Tibial nerve (tissue), 4 donors: ENCODE measurements around the gene SSC5D. TPM values are rescaled to one million over a fixed set of nuclear protein-coding genes. Genes with fewer than 3 reads are reported as not detected.

Experiments
- DNase-seq, 2 donors: peaks; one replicate each; pipeline ENCODE4 v3.0.0-alpha.2; 2019; ENCODE audit warnings: low spot score in 2 of 2
- H3K27ac ChIP-seq, 4 donors: fragments of 200-600 bp; sonication (generic) in 3 of 4; one replicate each; pipeline ENCODE4 v1.5.1; 2017 to 2019; ENCODE audit warnings: mild to moderate bottlenecking in 1 of 4
- H3K27me3 ChIP-seq, 2 donors: fragments of 200-600 bp; sonication (generic) in 1 of 2; one replicate each; pipeline versions ENCODE4 v1.5.1 to v1.6.0; 2017 to 2019
- H3K36me3 ChIP-seq, 3 donors: fragments of 200-600 bp; sonication (generic); one replicate each; pipeline ENCODE4 v1.5.1; 2018 to 2019
- H3K4me1 ChIP-seq, 4 donors: fragments of 200-600 bp; sonication (generic) in 3 of 4; one replicate each; pipeline ENCODE4 v1.5.1; 2017 to 2019
- H3K4me3 ChIP-seq, 4 donors: fragments of 200-600 bp; sonication (generic) in 3 of 4; one replicate each; pipeline ENCODE4 v1.5.1; 2017 to 2019; ENCODE audit warnings: mild to moderate bottlenecking in 1 of 4, moderate library complexity in 1 of 4
- H3K9me3 ChIP-seq, 4 donors: fragments of 200-600 bp; sonication (generic) in 3 of 4; one replicate each; pipeline ENCODE4 v1.5.1; 2017 to 2019
- CTCF ChIP-seq, 5 experiments: fragments of 200-600 bp in 3 of 5; fragments of 450-650 bp in 2 of 5; sonication (generic) in 3 of 5; IDR thresholded peaks; one replicate each; pipeline ENCODE4 v1.5.1; 2016 to 2019; ENCODE audit warnings: antibody characterized with exemption in 5 of 5, mild to moderate bottlenecking in 3 of 5, moderate library complexity in 2 of 5
- EP300 ChIP-seq, 2 donors: sonication (generic); formaldehyde crosslinking; IDR thresholded peaks; one replicate each; pipeline ENCODE4 v1.6.1; 2017; ENCODE audit warnings: antibody characterized with exemption in 2 of 2, mild to moderate bottlenecking in 1 of 2
- POLR2A ChIP-seq, 2 donors: fragments of 450-650 bp; IDR thresholded peaks; one replicate each; pipeline ENCODE4 v1.6.1; 2017; ENCODE audit warnings: antibody characterized with exemption in 2 of 2, mild to moderate bottlenecking in 2 of 2, moderate library complexity in 2 of 2
- WGBS, 2 donors: methylation state at CpG; one replicate each; pipeline ENCODE4 v1.1.5; 2018; 5-methylcytosine and 5-hydroxymethylcytosine counted together
- total RNA-seq, 4 donors: library from RNA; depleted of rRNA; stranded (reverse); fragments of >200 nt; gene quantifications; one replicate each; pipeline ENCODE4 v1.1.0, GENCODE V29; 2016

Gene SSC5D
- total RNA-seq, 4 donors from 2014 or later = 3.9 to 14.5 (median 7.2) TPM

GRCh38 chr19:55546011-55546410 lies 57.8 kb downstream of the SSC5D start:
- TF ChIP-seq CTCF (IDR thresholded peaks at IDR 0.05) (no peak), POLR2A (IDR thresholded peaks at IDR 0.05) (no peak), EP300 (IDR thresholded peaks at IDR 0.05) (no peak)
- H3K27me3 ChIP-seq = peaks cover 0 to 47% of the 10 kb centered on the region in 2 donors
- no peaks in the 10 kb centered on the region for H3K36me3 ChIP-seq
- 44 to 54% methylated on average over 11 of the region's 11 CpGs for WGBS, 2 donors
- no peaks in the 10 kb centered on the region for H3K9me3 ChIP-seq
- H3K4me1 ChIP-seq = peaks cover 0 to 17% (median 0%) of the 10 kb centered on the region in 4 donors
- no peak for DNase-seq
- H3K4me3 ChIP-seq = no peak overlapping the region
- H3K27ac ChIP-seq = no peak overlapping the region

GRCh38 chr19:55546822-55547614 lies 58.8 kb downstream of the SSC5D start:
- Histone ChIP-seq H3K9me3 (no peaks in the 10 kb centered on the region), H3K27me3 (peaks cover 0 to 47% of the 10 kb centered on the region in 2 donors), H3K36me3 (no peaks in the 10 kb centered on the region), H3K27ac (peak overlapping the region in 2 of 4 donors; percentile 37 to 59), H3K4me3 (no peak overlapping the region), H3K4me1 (peaks cover 0 to 21% (median under 1%) of the 10 kb centered on the region in 4 donors)
- WGBS, 2 donors = 45 to 47% methylated on average over 14 to 16 of the region's 17 CpGs
- TF ChIP-seq EP300 (IDR thresholded peaks at IDR 0.05) = peak in 1 of 2 donors; percentile 64
- TF ChIP-seq CTCF (IDR thresholded peaks at IDR 0.05) = no peak
- peak; percentile 30 to 48 for DNase-seq

GRCh38 chr19:55549500-55550320 lies 61.5 kb downstream of the SSC5D start:
- no peaks in the 10 kb centered on the region for H3K36me3 ChIP-seq
- peaks cover 0 to 32% (median 4%) of the 10 kb centered on the region in 4 donors for H3K4me1 ChIP-seq
- TF ChIP-seq EP300 (IDR thresholded peaks at IDR 0.05) = peak in 1 of 2 donors; percentile 14
- no peak for TF ChIP-seq POLR2A (IDR thresholded peaks at IDR 0.05)
- no peaks in the 10 kb centered on the region for H3K9me3 ChIP-seq
- no peak for DNase-seq
- WGBS, 2 donors = 16 to 25% methylated on average over 28 to 36 of the region's 36 CpGs
- H3K27me3 ChIP-seq = peaks cover 0 to 44% of the 10 kb centered on the region in 2 donors
- peak overlapping the region in 1 of 4 donors; percentile 42 for H3K27ac ChIP-seq
- H3K4me3 ChIP-seq = peak overlapping the region in 1 of 4 donors; percentile 10

GRCh38 chr19:55550321-55550650 lies 62.0 kb downstream of the SSC5D start:
- H3K9me3 ChIP-seq = no peaks in the 10 kb centered on the region
- TF ChIP-seq EP300 (IDR thresholded peaks at IDR 0.05) (no peak), POLR2A (IDR thresholded peaks at IDR 0.05) (no peak), CTCF (IDR thresholded peaks at IDR 0.05) (no peak)
- peaks cover 0 to 39% of the 10 kb centered on the region in 2 donors for H3K27me3 ChIP-seq
- no peak for DNase-seq
- WGBS, 2 donors = 40 to 47% methylated on average over 7 of the region's 7 CpGs
- no peak overlapping the region for H3K4me3 ChIP-seq
- H3K36me3 ChIP-seq = no peaks in the 10 kb centered on the region
- H3K4me1 ChIP-seq = peaks cover 0 to 32% (median 4%) of the 10 kb centered on the region in 4 donors
- H3K27ac ChIP-seq = peak overlapping the region in 1 of 4 donors; percentile 42

GRCh38 chr19:55552206-55552605 lies 64.0 kb downstream of the SSC5D start:
- WGBS, 2 donors = 49 to 60% methylated on average over 5 of the region's 5 CpGs
- Histone ChIP-seq H3K4me3 (no peak overlapping the region), H3K4me1 (peaks cover 0 to 29% (median 4%) of the 10 kb centered on the region in 4 donors), H3K27ac (peak overlapping the region in 1 of 4 donors; percentile 8), H3K9me3 (no peaks in the 10 kb centered on the region), H3K36me3 (no peaks in the 10 kb centered on the region), H3K27me3 (peaks cover 0 to 25% of the 10 kb centered on the region in 2 donors)
- TF ChIP-seq POLR2A (IDR thresholded peaks at IDR 0.05) = no peak
- TF ChIP-seq EP300 (IDR thresholded peaks at IDR 0.05) = no peak
- no peak for TF ChIP-seq CTCF (IDR thresholded peaks at IDR 0.05)
- no peak for DNase-seq
